Measurements from ENCODE around the gene SNX22.
"Not testable (repeated sequence)": the region's sequence is repeated elsewhere in the genome, so short reads cannot be mapped to it uniquely, and the experiment has no call there.

The SNX22 gene

DNA sequence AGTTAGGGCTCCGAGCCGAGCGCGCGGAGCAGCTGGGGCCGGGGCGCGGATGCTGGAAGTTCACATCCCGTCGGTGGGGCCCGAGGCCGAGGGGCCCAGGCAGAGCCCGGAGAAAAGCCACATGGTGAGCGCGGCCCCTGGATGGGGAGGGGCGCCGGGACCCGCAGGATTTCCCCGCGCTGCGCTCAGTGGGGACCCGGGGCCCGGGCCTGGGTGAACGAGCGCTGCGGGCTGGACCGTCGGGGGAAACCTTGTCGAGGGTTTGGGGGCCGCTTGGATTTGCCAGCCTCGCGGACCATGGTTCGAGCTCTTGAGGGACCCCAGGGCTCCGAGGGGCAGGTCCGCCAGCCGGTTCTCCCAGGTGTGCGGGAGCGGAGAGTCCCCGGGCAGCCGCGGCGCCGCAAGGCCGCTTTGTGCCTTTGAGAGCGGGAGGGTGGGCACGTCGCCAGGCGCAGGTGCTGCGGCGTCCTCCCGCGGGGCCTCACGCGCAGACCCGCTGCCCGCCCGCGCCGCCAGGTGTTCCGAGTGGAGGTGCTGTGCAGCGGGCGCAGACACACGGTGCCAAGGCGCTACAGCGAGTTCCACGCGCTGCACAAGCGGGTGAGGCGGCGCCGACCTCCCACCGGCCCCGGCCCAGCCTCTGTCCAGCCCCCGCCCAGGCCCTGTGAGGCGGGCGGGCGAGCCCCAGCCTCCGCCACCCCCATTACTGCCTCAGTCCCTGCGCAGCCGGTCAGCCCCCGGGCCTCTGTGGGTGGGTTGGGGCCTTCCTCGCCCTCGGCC is at the start of gene SNX22:
Gene SNX22, plus strand, starts transcription at position 5 of the 780 bp plus-strand sequence. Its CDS starts 45 bp downstream, at position 50.
- DNase-seq (ENCODE audit: low read depth): no peak

DNA sequence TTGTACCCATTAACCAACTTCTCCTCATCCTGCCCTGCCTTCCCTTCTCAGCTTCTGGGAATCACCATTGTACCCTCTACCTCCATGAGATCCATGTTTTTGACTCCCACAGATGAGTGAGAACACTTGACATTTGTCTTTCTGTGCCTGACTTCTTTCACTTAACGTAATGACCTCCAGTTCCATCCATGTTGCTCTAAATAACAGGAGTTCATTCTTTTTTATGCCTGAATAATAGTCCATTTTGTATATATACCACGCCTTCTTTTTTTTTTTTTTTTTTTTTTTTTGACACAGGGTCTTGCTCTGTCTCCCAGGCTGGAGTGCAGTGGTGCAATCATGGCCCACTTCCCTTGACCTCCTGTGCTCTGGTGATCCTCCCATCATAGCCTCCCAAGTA is 49.0 kb upstream of the SNX22 start:
- DNase-seq (ENCODE audit: low read depth): no peak

- no peak for DNase-seq (ENCODE audit: low read depth)
These were observed 46.3 kb upstream of the SNX22 start for GRCh38 chr15:64105113-64105704.

DNA sequence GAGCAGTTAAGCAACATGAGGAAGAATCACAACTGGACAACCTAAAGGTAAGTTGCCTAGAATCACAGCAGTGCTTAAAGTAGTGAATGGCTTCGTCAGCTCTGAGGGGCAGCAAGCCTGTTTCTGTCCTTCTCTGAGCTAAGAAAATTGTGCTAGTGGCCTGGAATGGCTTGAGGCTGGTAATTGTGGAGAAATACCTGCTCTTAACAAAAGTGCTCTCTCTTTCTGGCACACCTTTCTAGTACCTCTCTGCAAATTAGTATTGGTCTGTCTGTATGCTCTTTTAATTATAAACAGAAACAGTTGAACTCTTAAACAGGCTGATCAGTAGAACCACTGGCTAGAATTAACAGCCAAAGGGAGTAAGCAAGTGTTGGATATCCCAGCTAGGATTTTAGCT is 44.2 kb upstream of the SNX22 start:
- no peak for DNase-seq (ENCODE audit: low read depth)

GRCh38 chr15:64110108-64110701 is 41.3 kb upstream of the SNX22 start:
- DNase-seq (ENCODE audit: low read depth): not testable (repeated sequence)

DNA sequence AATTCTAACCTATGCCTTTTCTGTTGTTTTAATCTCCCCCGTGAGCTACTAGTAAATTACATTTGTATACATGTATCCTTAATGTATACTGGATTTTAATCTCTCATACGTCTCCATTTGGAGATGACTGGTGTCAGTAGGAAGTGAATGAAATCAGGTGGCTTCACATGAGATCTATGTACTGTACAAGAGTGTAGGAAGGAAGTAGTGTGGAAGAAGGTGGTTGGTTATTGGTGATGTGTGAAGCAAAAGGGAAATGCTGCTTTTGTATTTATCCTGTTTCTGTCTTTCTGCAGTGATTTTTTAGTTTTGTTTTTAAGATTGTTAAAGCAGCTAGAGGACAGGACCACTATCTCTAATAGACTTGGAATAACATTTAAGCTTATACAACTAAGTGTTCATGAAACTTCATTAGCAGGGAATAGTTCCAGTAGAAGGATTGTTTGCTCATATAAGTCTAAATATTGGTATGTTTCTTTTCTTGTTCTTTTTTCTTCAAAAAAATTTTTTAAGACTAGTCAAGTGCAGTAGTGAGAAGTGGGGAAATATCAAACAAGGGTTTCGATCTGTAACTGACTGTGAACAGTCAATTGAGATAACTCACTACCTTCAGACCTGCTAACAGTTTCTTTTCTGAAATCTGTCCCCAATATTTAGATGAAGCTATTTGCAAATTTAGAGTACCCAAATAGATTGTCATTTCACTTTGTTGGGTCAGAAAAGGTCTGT is 40.4 kb upstream of the SNX22 start:
- no peak for DNase-seq (ENCODE audit: low read depth)

DNA sequence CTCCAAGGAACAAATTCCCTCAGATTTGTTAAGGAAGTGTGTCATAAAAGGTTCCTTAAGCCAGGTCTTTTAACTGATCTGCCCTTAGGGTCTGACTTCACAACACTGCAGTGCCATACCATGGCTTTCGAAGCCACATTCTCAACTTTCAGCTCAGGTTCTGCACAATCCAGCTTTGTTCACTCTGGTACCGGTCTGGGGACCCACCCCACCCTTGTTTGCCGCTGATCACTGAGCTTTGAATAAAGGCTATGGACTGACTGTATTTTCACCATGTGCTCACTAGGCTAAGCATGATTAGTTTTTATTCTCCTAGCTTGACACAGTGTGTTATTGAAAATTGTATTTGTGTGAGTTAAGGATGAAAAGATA is 39.9 kb upstream of the SNX22 start:
- no peak for DNase-seq (ENCODE audit: low read depth)

DNA sequence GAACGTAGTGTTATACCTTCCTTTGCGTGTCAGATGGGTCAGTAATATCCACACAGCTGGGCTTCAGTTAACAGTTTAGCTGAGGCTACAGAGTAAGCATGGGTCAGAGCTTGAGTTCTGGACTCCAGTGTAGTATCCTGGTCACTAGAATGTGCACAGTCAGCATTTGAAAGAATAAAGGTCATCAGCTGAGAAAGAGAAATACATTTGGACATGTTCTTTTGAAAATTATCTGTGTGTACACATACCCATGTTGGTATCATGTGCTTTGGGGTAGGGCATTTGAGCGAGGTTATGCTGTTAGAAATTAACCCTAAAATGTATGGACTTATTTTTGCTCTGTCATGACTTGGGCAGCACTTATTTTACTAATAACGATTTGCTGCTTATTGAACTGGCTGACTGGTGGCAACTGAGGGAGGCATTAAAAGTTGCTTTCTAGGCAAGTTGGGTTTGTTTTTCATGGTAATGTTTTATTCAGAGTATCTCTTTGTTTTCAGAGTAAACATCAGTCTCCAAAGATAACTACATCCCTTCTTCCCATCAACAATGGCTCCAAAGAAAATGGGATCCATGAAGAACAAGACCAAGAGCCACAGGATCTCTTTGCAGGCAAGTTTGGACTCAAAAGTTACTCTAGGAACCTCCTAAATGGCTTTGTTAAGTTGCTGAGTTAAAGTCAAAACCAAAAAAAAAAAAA is 39.3 kb upstream of the SNX22 start:
- DNase-seq (ENCODE audit: low read depth): no peak

GRCh38 chr15:64112904-64113303 is 38.6 kb upstream of the SNX22 start:
- no peak for DNase-seq (ENCODE audit: low read depth)

DNA sequence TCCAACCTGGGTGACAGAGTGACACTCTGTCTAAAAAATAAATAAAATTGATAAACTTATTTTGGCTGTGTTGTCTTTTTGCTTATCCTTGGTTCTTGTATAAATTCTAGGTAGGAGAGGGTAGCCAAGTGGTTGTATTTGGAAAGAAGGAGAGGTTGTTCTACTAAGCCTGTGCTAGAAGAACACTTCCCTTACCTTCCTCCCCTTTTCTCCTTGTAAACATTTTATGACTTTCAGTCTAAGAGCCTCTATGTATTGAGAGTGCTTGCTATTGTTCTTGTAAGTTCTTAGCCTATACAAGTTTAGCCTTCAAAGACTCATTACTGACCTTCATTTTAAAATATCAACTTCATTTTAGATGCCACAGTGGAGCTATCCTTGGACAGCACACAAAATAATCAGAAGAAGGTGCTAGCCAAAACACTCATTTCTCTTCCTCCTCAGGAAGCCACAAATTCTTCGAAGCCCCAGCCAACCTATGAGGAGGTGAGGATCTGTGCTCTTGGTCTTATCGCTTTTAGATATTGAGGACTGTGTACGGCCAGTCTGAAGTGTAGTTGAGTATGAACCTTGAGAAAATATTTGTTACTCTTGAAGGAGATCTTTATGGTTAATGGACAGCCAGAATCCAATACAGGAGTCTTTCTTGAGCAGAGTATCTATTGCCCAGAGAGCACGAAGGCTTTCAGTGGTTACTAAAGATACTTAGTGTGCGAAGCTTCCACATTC is 33.6 kb upstream of the SNX22 start:
- no peak for DNase-seq (ENCODE audit: low read depth)

DNA sequence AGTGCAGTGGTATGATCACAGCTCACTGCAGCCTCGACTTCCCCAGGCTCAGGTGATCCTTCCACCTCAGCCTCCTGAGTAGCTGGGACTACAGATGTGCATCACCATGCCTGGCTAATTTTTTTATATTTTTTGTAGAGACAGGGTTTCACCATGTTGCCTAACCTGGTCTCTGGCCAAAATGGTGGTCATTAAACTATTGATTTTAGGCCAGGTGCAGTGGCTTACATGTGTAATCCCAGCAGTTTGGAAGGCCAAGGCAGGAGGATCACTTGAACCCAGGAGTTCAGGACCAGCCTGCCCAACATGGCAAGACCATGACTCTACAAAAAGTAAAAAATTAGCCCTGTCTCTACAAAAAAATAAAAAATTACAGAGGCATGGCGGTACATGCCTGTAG is 31.2 kb upstream of the SNX22 start:
- not testable (repeated sequence) for DNase-seq (ENCODE audit: low read depth)

GRCh38 chr15:64121614-64122013 is 29.9 kb upstream of the SNX22 start:
- DNase-seq (ENCODE audit: low read depth): no peak

DNA sequence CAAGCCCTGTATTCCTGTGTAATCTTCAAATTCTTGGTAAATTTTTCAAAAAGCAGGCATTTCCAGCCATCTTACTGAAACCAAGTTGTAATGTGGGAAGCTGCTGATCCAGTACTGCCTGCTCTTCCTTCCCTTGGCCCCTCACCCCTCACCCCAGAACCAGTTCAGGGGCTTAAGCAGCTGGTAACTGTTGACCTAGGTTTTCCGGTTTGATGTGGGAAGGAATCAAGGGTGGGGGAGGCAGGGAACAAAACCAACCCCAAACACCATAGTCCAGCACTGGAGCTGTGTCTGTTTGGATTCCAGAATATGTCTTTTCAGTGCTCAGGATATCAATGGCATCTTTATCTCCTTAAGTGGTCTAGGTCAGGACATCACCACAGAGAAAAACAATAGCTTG is 29.1 kb upstream of the SNX22 start:
- DNase-seq (ENCODE audit: low read depth): no peak

GRCh38 chr15:64122936-64123351 is 28.6 kb upstream of the SNX22 start:
- no peak for DNase-seq (ENCODE audit: low read depth)

DNA sequence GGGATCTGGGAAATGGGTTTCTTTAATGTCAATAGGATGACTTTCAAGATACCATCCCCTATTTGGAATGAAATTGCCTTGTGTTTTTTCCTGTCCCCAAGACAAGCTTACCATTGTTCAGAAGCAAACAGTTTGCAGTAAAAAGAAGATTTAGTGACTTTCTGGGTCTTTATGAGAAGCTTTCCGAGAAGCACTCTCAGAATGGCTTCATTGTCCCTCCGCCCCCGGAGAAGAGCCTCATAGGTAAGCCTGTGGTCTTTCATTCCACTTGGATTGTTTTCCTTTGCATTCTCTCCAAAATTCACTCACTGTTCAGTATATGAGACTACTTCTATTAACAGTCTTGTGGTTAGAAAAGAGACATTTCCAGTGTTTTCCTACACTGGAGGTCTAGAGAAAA is 25.6 kb upstream of the SNX22 start:
- no peak for DNase-seq (ENCODE audit: low read depth)

- DNase-seq (ENCODE audit: low read depth): no peak
These were observed 23.8 kb upstream of the SNX22 start for GRCh38 chr15:64127521-64128270.

DNA sequence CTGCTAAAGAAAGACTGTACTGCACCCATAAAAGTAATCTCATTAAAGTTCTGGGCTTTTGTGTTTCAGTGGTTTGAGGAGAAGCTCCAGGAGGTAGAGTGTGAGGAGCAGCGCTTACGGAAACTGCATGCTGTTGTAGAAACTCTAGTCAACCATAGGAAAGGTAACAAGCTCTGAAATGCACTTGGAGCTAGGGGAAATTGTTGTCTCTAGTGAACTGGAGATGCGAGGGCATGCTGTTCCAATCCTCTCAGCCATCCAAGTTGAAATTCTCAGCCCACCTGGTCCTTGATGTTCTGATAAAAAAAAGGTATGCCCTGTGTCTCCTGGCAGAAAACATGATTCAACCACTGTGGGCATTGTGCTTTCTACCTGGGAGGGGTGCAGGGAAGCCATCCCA is 21.4 kb upstream of the SNX22 start:
- DNase-seq (ENCODE audit: low read depth): no peak

DNA sequence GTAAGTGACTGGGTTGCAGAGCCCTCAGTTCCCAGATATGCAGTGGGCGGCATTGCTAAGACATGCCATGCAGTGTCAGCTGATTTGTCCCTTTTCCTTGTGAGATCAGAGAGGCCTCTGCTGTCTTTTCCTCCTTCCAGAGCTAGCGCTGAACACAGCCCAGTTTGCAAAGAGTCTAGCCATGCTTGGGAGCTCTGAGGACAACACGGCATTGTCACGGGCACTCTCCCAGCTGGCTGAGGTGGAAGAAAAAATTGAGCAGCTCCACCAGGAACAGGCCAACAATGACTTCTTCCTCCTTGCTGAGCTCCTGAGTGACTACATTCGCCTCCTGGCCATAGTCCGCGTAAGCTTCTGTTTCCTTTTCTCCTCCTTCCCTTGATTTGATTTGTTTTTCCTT is 20.0 kb upstream of the SNX22 start:
- DNase-seq (ENCODE audit: low read depth): no peak

- DNase-seq (ENCODE audit: low read depth): no peak
These were observed 19.3 kb upstream of the SNX22 start for GRCh38 chr15:64132217-64132616.

GRCh38 chr15:64133623-64134344 is 17.7 kb upstream of the SNX22 start:
- DNase-seq (ENCODE audit: low read depth): no peak
